Mesendoderm (in vitro differentiated cells): Measurements from ENCODE around the gene HS1BP3. TPM values are rescaled to one million over a fixed set of nuclear protein-coding genes. Genes with fewer than 3 reads are reported as not detected.

Source experiments
- DNase-seq: peaks from one replicate; pipeline ENCODE4 v3.0.0; 2013
- H2AK5ac ChIP-seq: 2 replicates; pipeline ENCODE4 v1.6.1; 2013; ENCODE audit warnings: low read length, inconsistent platforms
- H2BK120ac ChIP-seq: 2 replicates; pipeline ENCODE4 v1.6.1; 2013; ENCODE audit warnings: low read depth, mild to moderate bottlenecking, low read length, moderate library complexity, mixed read lengths
- H2BK15ac ChIP-seq: replicated peaks from 2 replicates; pipeline ENCODE4 v1.6.1; 2013; ENCODE audit warnings: low read depth, mild to moderate bottlenecking, moderate library complexity
- H2BK5ac ChIP-seq: 2 replicates; pipeline ENCODE4 v1.6.1; 2013; ENCODE audit warnings: low read length, inconsistent platforms
- H3K18ac ChIP-seq: 2 replicates; pipeline ENCODE4 v1.6.1; 2013; ENCODE audit warnings: mild to moderate bottlenecking, low read length, mixed read lengths
- H3K23ac ChIP-seq: one replicate; pipeline ENCODE4 v1.6.1; 2013; ENCODE audit warnings: low read length
- H3K27ac ChIP-seq: 2 replicates; pipeline ENCODE4 v1.5.1; 2013; ENCODE audit warnings: low read depth, mild to moderate bottlenecking, inconsistent platforms, low read length, moderate library complexity
- H3K27me3 ChIP-seq: 2 replicates; pipeline ENCODE4 v1.6.1; 2013; ENCODE audit warnings: low read length, control low read depth, mild to moderate bottlenecking, inconsistent platforms; ENCODE audit not compliant: insufficient read depth, poor library complexity
- H3K36me3 ChIP-seq: 2 replicates; pipeline ENCODE4 v1.6.1; 2013; ENCODE audit warnings: low read length, inconsistent platforms; ENCODE audit not compliant: control insufficient read depth, insufficient read depth
- H3K4ac ChIP-seq: one replicate; pipeline ENCODE4 v1.6.1; 2013; ENCODE audit warnings: low read depth, mild to moderate bottlenecking, low read length, moderate library complexity
- H3K4me1 ChIP-seq: 2 replicates; pipeline ENCODE4 v1.6.1; 2013; ENCODE audit warnings: low read depth, low read length, inconsistent platforms; ENCODE audit not compliant: control insufficient read depth
- H3K4me2 ChIP-seq: 2 replicates; pipeline ENCODE4 v1.6.1; 2013; ENCODE audit warnings: low read length
- H3K4me3 ChIP-seq: 2 replicates; pipeline ENCODE4 v1.5.1; 2013; ENCODE audit warnings: mild to moderate bottlenecking, low read length
- H3K56ac ChIP-seq: one replicate; pipeline ENCODE4 v1.6.1; 2013; ENCODE audit warnings: low read length
- H3K79me1 ChIP-seq: 2 replicates; pipeline ENCODE4 v1.6.1; 2013; ENCODE audit warnings: low read length, inconsistent platforms
- H3K79me2 ChIP-seq: 2 replicates; pipeline ENCODE4 v1.6.1; 2013; ENCODE audit warnings: mild to moderate bottlenecking, low read length; ENCODE audit not compliant: control insufficient read depth, insufficient read depth
- H3K9ac ChIP-seq: 2 replicates; pipeline ENCODE4 v1.6.1; 2013; ENCODE audit warnings: low read length, inconsistent platforms
- H4K5ac ChIP-seq: one replicate; pipeline ENCODE4 v1.6.1; 2013; ENCODE audit warnings: low read length
- H4K8ac ChIP-seq: one replicate; pipeline ENCODE4 v1.6.1; 2013; ENCODE audit warnings: low read depth, mild to moderate bottlenecking, control low read depth, low read length, moderate library complexity
- WGBS: extraction: QIAGEN DNeasy Blood & Tissue Kit; methylation state at CpG from one replicate; pipeline ENCODE4 v1.1.7; 2013; ENCODE audit warnings: low lambda C conversion rate, missing lambda C conversion rate; ENCODE audit not compliant: insufficient coverage; ENCODE audit errors: extremely low coverage; 5-methylcytosine and 5-hydroxymethylcytosine counted together
- polyA plus RNA-seq, 2 experiments: library from polyadenylated mRNA; stranded (reverse); fragments of 200-250 nt; gene quantifications; one replicate each; pipeline ENCODE4 v1.2.3, GENCODE V29; 2013

Gene HS1BP3
- polyA plus RNA-seq (2013, experiment 1 of 2) = 4.5 TPM
- 5.0 TPM for polyA plus RNA-seq (2013, experiment 2 of 2)

GRCh38 chr2:20650877-20651730, at the start of gene HS1BP3:
HS1BP3 (minus strand) TSS chr2:20651098; CDS start chr2:20651063, 35 bp downstream.
- no peak within 1 kb of the TSS for H2BK15ac ChIP-seq
- H3K36me3 ChIP-seq = no peaks in the 10 kb centered on the region
- H3K4me1 ChIP-seq = no peaks in the 10 kb centered on the region
- peak within 1 kb of the TSS; percentile 32 for H3K18ac ChIP-seq
- peak; percentile 82 for DNase-seq
- H3K4ac ChIP-seq = no peak within 1 kb of the TSS
- no peaks in the 10 kb centered on the region for H3K79me1 ChIP-seq
- H3K4me3 ChIP-seq = peak within 1 kb of the TSS; percentile 75
- no peaks in the 10 kb centered on the region for H3K79me2 ChIP-seq
- H3K4me2 ChIP-seq = peak within 1 kb of the TSS; percentile 83
- no peak within 1 kb of the TSS for H2AK5ac ChIP-seq
- peak within 1 kb of the TSS; percentile 20 for H3K27ac ChIP-seq
- H4K5ac ChIP-seq = peak within 1 kb of the TSS; percentile 91
- H2BK5ac ChIP-seq = no peak within 1 kb of the TSS
- peak within 1 kb of the TSS; percentile 20 for H3K23ac ChIP-seq
- H4K8ac ChIP-seq = peak within 1 kb of the TSS; percentile 59
- H3K56ac ChIP-seq = peak within 1 kb of the TSS; percentile 96
- no CpG with 5 or more reads among the region's 72 CpGs for WGBS
- no peak within 1 kb of the TSS for H2BK120ac ChIP-seq
- no peaks in the 10 kb centered on the region for H3K27me3 ChIP-seq
- H3K9ac ChIP-seq = peak within 1 kb of the TSS; percentile 96

GRCh38 chr2:20698916-20699613, 48.2 kb upstream of the HS1BP3 start:
- Histone ChIP-seq H3K4me3 (no peak overlapping the region), H3K27me3 (no peaks in the 10 kb centered on the region), H2AK5ac (no peak overlapping the region), H2BK15ac (no peak overlapping the region), H3K79me1 (no peaks in the 10 kb centered on the region), H3K4me2 (no peak overlapping the region), H3K56ac (no peak overlapping the region), H4K8ac (no peak overlapping the region), H2BK5ac (no peak overlapping the region), H3K27ac (no peak overlapping the region), H3K4me1 (no peaks in the 10 kb centered on the region), H3K36me3 (no peaks in the 10 kb centered on the region), H3K4ac (no peak overlapping the region), H3K23ac (no peak overlapping the region), H2BK120ac (no peak overlapping the region), H3K79me2 (no peaks in the 10 kb centered on the region), H3K9ac (no peak overlapping the region), H3K18ac (no peak overlapping the region), H4K5ac (no peak overlapping the region)
- no CpG with 5 or more reads among the region's 4 CpGs for WGBS
- DNase-seq = no peak

DNA sequence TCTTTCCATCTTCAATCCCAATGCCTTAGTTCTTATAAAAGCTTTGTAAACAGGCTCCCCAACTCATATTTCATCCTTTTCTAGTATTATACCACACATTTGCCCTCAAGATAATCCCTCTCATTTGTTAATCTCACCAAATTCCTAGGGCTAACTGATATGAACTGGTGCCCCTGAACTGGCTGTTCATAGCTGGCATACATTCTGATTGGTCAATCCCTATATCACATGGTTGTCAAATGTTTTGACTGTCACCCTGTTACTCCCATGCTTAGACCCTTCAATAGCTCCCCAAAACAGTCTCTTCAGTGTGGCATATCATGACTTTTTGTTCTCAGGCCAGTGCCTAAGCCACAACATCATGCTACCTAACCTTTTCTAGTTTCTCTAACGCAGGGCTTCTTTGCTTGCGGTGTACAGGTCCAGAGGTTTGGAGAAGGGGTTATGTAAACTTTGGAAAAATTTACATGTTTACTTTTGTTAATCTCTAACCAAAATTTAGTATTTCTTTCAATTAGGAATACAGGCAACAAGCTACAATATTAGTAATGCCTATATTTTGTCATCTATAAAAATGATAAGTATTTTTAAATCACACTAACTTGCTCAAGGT, 46.5 kb upstream of the HS1BP3 start:
- H3K9ac ChIP-seq = no peak overlapping the region
- H3K27me3 ChIP-seq = no peaks in the 10 kb centered on the region
- H4K8ac ChIP-seq = no peak overlapping the region
- H3K56ac ChIP-seq = no peak overlapping the region
- H4K5ac ChIP-seq = no peak overlapping the region
- no peak overlapping the region for H2BK15ac ChIP-seq
- H2BK5ac ChIP-seq = no peak overlapping the region
- no peak overlapping the region for H3K4me2 ChIP-seq
- H3K4me1 ChIP-seq = no peaks in the 10 kb centered on the region
- no peak overlapping the region for H2AK5ac ChIP-seq
- H3K4ac ChIP-seq = no peak overlapping the region
- no peak for DNase-seq
- H3K79me2 ChIP-seq = no peaks in the 10 kb centered on the region
- H3K4me3 ChIP-seq = no peak overlapping the region
- H3K23ac ChIP-seq = no peak overlapping the region
- no peak overlapping the region for H3K27ac ChIP-seq
- no peak overlapping the region for H3K18ac ChIP-seq
- no peaks in the 10 kb centered on the region for H3K79me1 ChIP-seq
- no peaks in the 10 kb centered on the region for H3K36me3 ChIP-seq
- no peak overlapping the region for H2BK120ac ChIP-seq
- WGBS = no CpG with 5 or more reads among the region's 2 CpGs

GRCh38 chr2:20696366-20696765, 45.5 kb upstream of the HS1BP3 start:
- Histone ChIP-seq H3K23ac (no peak overlapping the region), H3K4me1 (no peaks in the 10 kb centered on the region), H2AK5ac (no peak overlapping the region), H4K5ac (no peak overlapping the region), H3K4ac (no peak overlapping the region), H3K9ac (no peak overlapping the region), H3K18ac (no peak overlapping the region), H3K27ac (no peak overlapping the region), H3K4me2 (no peak overlapping the region), H2BK120ac (no peak overlapping the region), H3K56ac (no peak overlapping the region), H2BK15ac (no peak overlapping the region), H3K36me3 (no peaks in the 10 kb centered on the region), H2BK5ac (no peak overlapping the region), H3K27me3 (no peaks in the 10 kb centered on the region), H3K79me2 (no peaks in the 10 kb centered on the region), H4K8ac (no peak overlapping the region), H3K4me3 (no peak overlapping the region), H3K79me1 (no peaks in the 10 kb centered on the region)
- no peak for DNase-seq
- WGBS = no CpG with 5 or more reads among the region's 2 CpGs

GRCh38 chr2:20693317-20693716, 42.4 kb upstream of the HS1BP3 start:
- H2AK5ac ChIP-seq = no peak overlapping the region
- H3K56ac ChIP-seq = no peak overlapping the region
- H2BK15ac ChIP-seq = no peak overlapping the region
- no peak overlapping the region for H2BK5ac ChIP-seq
- no peak overlapping the region for H3K4me2 ChIP-seq
- no peak overlapping the region for H3K18ac ChIP-seq
- H3K4ac ChIP-seq = no peak overlapping the region
- no CpG with 5 or more reads among the region's 3 CpGs for WGBS
- H3K27me3 ChIP-seq = no peaks in the 10 kb centered on the region
- no peaks in the 10 kb centered on the region for H3K36me3 ChIP-seq
- H3K4me1 ChIP-seq = no peaks in the 10 kb centered on the region
- H3K23ac ChIP-seq = no peak overlapping the region
- no peak overlapping the region for H4K5ac ChIP-seq
- no peak for DNase-seq
- H3K79me1 ChIP-seq = no peaks in the 10 kb centered on the region
- no peak overlapping the region for H3K27ac ChIP-seq
- H4K8ac ChIP-seq = no peak overlapping the region
- no peak overlapping the region for H3K4me3 ChIP-seq
- H2BK120ac ChIP-seq = no peak overlapping the region
- no peaks in the 10 kb centered on the region for H3K79me2 ChIP-seq
- no peak overlapping the region for H3K9ac ChIP-seq
